Stomach (tissue), 4 donors: ENCODE data around the gene B3GNT7.

ENCODE experiments used
- EP300 ChIP-seq: sonication (generic); formaldehyde crosslinking; IDR thresholded peaks from one replicate; pipeline ENCODE4 v1.6.1; 2017; ENCODE audit warnings: antibody characterized with exemption
- POLR2A ChIP-seq, 4 donors: fragments of 450-650 bp; IDR thresholded peaks; one replicate each; pipeline ENCODE4 v1.6.1; 2016; ENCODE audit warnings: antibody characterized with exemption in 4 of 4, control low read depth in 2 of 4, mild to moderate bottlenecking in 1 of 4, moderate library complexity in 1 of 4
- TF ChIP-seq, protein P1 (sequence below), 7 experiments: fragments of 450-650 bp in 4 of 7; fragments of 200-600 bp in 3 of 7; sonication (generic) in 3 of 7; IDR thresholded peaks; one replicate each; pipeline ENCODE4 v1.5.1; 2016 to 2019; ENCODE audit warnings: antibody characterized with exemption in 7 of 7, control low read depth in 2 of 7, mild to moderate bottlenecking in 1 of 7

DNA sequence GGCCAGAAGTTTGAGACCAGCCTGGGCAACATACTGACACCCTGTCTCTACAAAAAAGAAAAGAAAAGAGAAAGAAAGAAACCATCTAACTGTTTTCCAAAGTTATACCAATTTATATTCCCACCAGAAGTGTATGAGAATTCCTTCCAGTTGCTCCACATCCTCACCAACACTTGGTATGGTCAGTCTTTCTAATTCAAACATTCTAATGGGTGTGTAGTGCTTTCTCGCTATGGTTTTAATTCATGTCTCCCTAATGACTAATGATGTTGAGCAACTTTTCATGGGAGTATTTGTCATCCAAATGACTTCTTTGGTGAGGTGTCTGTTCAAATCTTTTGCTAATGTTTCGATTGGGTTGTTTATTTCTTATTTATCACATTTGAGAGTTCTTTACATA lies 10.5 kb upstream of the B3GNT7 start:
- TF ChIP-seq EP300 = no peak
- TF ChIP-seq, protein P1, sequence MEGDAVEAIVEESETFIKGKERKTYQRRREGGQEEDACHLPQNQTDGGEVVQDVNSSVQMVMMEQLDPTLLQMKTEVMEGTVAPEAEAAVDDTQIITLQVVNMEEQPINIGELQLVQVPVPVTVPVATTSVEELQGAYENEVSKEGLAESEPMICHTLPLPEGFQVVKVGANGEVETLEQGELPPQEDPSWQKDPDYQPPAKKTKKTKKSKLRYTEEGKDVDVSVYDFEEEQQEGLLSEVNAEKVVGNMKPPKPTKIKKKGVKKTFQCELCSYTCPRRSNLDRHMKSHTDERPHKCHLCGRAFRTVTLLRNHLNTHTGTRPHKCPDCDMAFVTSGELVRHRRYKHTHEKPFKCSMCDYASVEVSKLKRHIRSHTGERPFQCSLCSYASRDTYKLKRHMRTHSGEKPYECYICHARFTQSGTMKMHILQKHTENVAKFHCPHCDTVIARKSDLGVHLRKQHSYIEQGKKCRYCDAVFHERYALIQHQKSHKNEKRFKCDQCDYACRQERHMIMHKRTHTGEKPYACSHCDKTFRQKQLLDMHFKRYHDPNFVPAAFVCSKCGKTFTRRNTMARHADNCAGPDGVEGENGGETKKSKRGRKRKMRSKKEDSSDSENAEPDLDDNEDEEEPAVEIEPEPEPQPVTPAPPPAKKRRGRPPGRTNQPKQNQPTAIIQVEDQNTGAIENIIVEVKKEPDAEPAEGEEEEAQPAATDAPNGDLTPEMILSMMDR (IDR thresholded peaks at IDR 0.05) = no peak
- no peak for TF ChIP-seq POLR2A (IDR thresholded peaks at IDR 0.05)
